Effector memory CD8-positive, alpha-beta T cell (primary cell): ENCODE measurements around the gene HAGHL.
"Not testable (repeated sequence)": the region's sequence is repeated elsewhere in the genome, so short reads cannot be mapped to it uniquely, and the experiment has no call there.

Experiments
- ATAC-seq: fragments of 150-1000 bp; cut with Tn5 transposase; replicated peaks from 2 replicates; pipeline ENCODE4 v1.10.0; 2021; ENCODE audit warnings: mild to moderate bottlenecking, moderate library complexity
- DNase-seq, 3 experiments: peaks; one replicate each; pipeline ENCODE4 v3.0.0; 2021
- H3K27ac Mint-ChIP-seq, 2 donors: one replicate each; pipeline ENCODE4 v1.8.0; 2022; ENCODE audit warnings: mild to moderate bottlenecking in 2 of 2, mixed read lengths in 2 of 2, moderate library complexity in 2 of 2
- H3K27me3 Mint-ChIP-seq, 2 donors: one replicate each; pipeline ENCODE4 v1.8.0; 2022; ENCODE audit warnings: mixed read lengths in 2 of 2
- H3K36me3 Mint-ChIP-seq: one replicate; pipeline ENCODE4 v1.8.0; 2022; ENCODE audit warnings: mild to moderate bottlenecking, moderate library complexity, mixed read lengths; ENCODE audit not compliant: insufficient read depth
- H3K4me1 Mint-ChIP-seq, 2 donors: one replicate each; pipeline ENCODE4 v1.8.0; 2022; ENCODE audit warnings: low read depth in 2 of 2, mixed read lengths in 2 of 2
- H3K4me3 Mint-ChIP-seq, 2 donors: one replicate each; pipeline ENCODE4 v1.8.0; 2022; ENCODE audit warnings: mild to moderate bottlenecking in 2 of 2, mixed read lengths in 2 of 2, moderate library complexity in 2 of 2
- H3K9me3 Mint-ChIP-seq, 2 donors: one replicate each; pipeline ENCODE4 v1.8.0; 2022; ENCODE audit warnings: mixed read lengths in 2 of 2

HAGHL gene

GRCh38 chr16:743794-744500 lies 17.0 kb downstream of the HAGHL start:
- Mint-ChIP-seq H3K36me3 (peaks cover 11% of the 10 kb centered on the region), H3K27ac (no peak overlapping the region), H3K4me1 (peaks cover 0 to 3% of the 10 kb centered on the region in 2 donors), H3K27me3 (no peaks in the 10 kb centered on the region), H3K4me3 (no peak overlapping the region), H3K9me3 (no peaks in the 10 kb centered on the region)
- ATAC-seq = no peak
- DNase-seq = no peak

- no peaks in the 10 kb centered on the region for H3K9me3 Mint-ChIP-seq
- H3K4me1 Mint-ChIP-seq = no peaks in the 10 kb centered on the region
- peaks cover 9% of the 10 kb centered on the region for H3K36me3 Mint-ChIP-seq
Observed at GRCh38 chr16:745739-746138, 18.8 kb downstream of the HAGHL start.

GRCh38 chr16:746637-747036 lies 19.7 kb downstream of the HAGHL start:
- H3K27me3 Mint-ChIP-seq = no peaks in the 10 kb centered on the region
- ATAC-seq = no peak
- H3K4me1 Mint-ChIP-seq = no peaks in the 10 kb centered on the region

More at GRCh38 chr16:745739-746138, 18.8 kb downstream of the HAGHL start:
- no peak for ATAC-seq
- H3K27me3 Mint-ChIP-seq = no peaks in the 10 kb centered on the region
- H3K4me3 Mint-ChIP-seq = no peak overlapping the region
- no peak overlapping the region for H3K27ac Mint-ChIP-seq
- DNase-seq = no peak

GRCh38 chr16:747978-748746 lies 21.3 kb downstream of the HAGHL start:
- H3K9me3 Mint-ChIP-seq = no peaks in the 10 kb centered on the region
- H3K27me3 Mint-ChIP-seq = peaks cover 0 to 12% of the 10 kb centered on the region in 2 donors
- H3K27ac Mint-ChIP-seq = no peak overlapping the region
- H3K36me3 Mint-ChIP-seq = no peaks in the 10 kb centered on the region
- DNase-seq (no peak), ATAC-seq (no peak)
- no peak overlapping the region for H3K4me3 Mint-ChIP-seq
- no peaks in the 10 kb centered on the region for H3K4me1 Mint-ChIP-seq

More at GRCh38 chr16:746637-747036, 19.7 kb downstream of the HAGHL start:
- Mint-ChIP-seq H3K27ac (no peak overlapping the region), H3K4me3 (no peak overlapping the region), H3K36me3 (peaks cover 2% of the 10 kb centered on the region), H3K9me3 (no peaks in the 10 kb centered on the region)
- no peak for DNase-seq

GRCh38 chr16:749010-749409 lies 22.1 kb downstream of the HAGHL start:
- no peak for DNase-seq
- no peak for ATAC-seq
- H3K27me3 Mint-ChIP-seq = peaks cover 0 to 12% of the 10 kb centered on the region in 2 donors
- no peaks in the 10 kb centered on the region for H3K36me3 Mint-ChIP-seq
- no peak overlapping the region for H3K27ac Mint-ChIP-seq
- H3K4me3 Mint-ChIP-seq = no peak overlapping the region
- H3K9me3 Mint-ChIP-seq = no peaks in the 10 kb centered on the region
- no peaks in the 10 kb centered on the region for H3K4me1 Mint-ChIP-seq

- H3K4me3 Mint-ChIP-seq = no peak overlapping the region
Observed at GRCh38 chr16:750485-750884, 23.6 kb downstream of the HAGHL start.

GRCh38 chr16:751152-752006 lies 24.5 kb downstream of the HAGHL start:
- Mint-ChIP-seq H3K9me3 (peaks cover 0 to under 1% of the 10 kb centered on the region in 2 donors), H3K27me3 (peaks cover 0 to 16% of the 10 kb centered on the region in 2 donors), H3K4me3 (no peak overlapping the region), H3K36me3 (no peaks in the 10 kb centered on the region), H3K27ac (no peak overlapping the region), H3K4me1 (no peaks in the 10 kb centered on the region)
- ATAC-seq = no peak
- DNase-seq = no peak

More at GRCh38 chr16:750485-750884, 23.6 kb downstream of the HAGHL start:
- ATAC-seq = no peak
- no peak for DNase-seq
- H3K4me1 Mint-ChIP-seq = no peaks in the 10 kb centered on the region
- no peaks in the 10 kb centered on the region for H3K36me3 Mint-ChIP-seq
- no peaks in the 10 kb centered on the region for H3K9me3 Mint-ChIP-seq
- H3K27me3 Mint-ChIP-seq = peaks cover 0 to 12% of the 10 kb centered on the region in 2 donors
- H3K27ac Mint-ChIP-seq = no peak overlapping the region

GRCh38 chr16:752007-752312 lies 25.1 kb downstream of the HAGHL start:
- Mint-ChIP-seq H3K36me3 (no peaks in the 10 kb centered on the region), H3K27me3 (peaks cover 0 to 22% of the 10 kb centered on the region in 2 donors), H3K4me3 (no peak overlapping the region), H3K9me3 (peaks cover 0 to 2% of the 10 kb centered on the region in 2 donors), H3K27ac (no peak overlapping the region), H3K4me1 (no peaks in the 10 kb centered on the region)
- no peak for ATAC-seq
- DNase-seq = no peak

GRCh38 chr16:754121-754607 lies 27.3 kb downstream of the HAGHL start:
- H3K9me3 Mint-ChIP-seq, ATAC-seq, H3K27ac Mint-ChIP-seq, H3K4me1 Mint-ChIP-seq, H3K4me3 Mint-ChIP-seq, DNase-seq, H3K36me3 Mint-ChIP-seq: not testable (repeated sequence)
- H3K27me3 Mint-ChIP-seq = peaks cover 6 to 31% of the 10 kb centered on the region in 2 donors

- no peaks in the 10 kb centered on the region for H3K36me3 Mint-ChIP-seq
- peaks cover 0 to 2% of the 10 kb centered on the region in 2 donors for H3K9me3 Mint-ChIP-seq
- peaks cover 0 to 3% of the 10 kb centered on the region in 2 donors for H3K4me1 Mint-ChIP-seq
- no peak overlapping the region for H3K4me3 Mint-ChIP-seq
- peak; percentile 37 for ATAC-seq
- DNase-seq = no peak
- peaks cover 6 to 31% of the 10 kb centered on the region in 2 donors for H3K27me3 Mint-ChIP-seq
- H3K27ac Mint-ChIP-seq = no peak overlapping the region
Observed at GRCh38 chr16:754656-755055, 27.8 kb downstream of the HAGHL start.

GRCh38 chr16:756428-756827 lies 29.5 kb downstream of the HAGHL start:
- H3K4me1 Mint-ChIP-seq = peaks cover 0 to 3% of the 10 kb centered on the region in 2 donors
- no peaks in the 10 kb centered on the region for H3K36me3 Mint-ChIP-seq
- no peak overlapping the region for H3K4me3 Mint-ChIP-seq
- H3K9me3 Mint-ChIP-seq = peaks cover 0 to 2% of the 10 kb centered on the region in 2 donors
- no peak for ATAC-seq
- no peak overlapping the region for H3K27ac Mint-ChIP-seq
- DNase-seq = no peak
- peaks cover 6 to 31% of the 10 kb centered on the region in 2 donors for H3K27me3 Mint-ChIP-seq

- Mint-ChIP-seq H3K4me1 (peaks cover 0 to 3% of the 10 kb centered on the region in 2 donors), H3K36me3 (no peaks in the 10 kb centered on the region), H3K27ac (no peak overlapping the region), H3K9me3 (peaks cover 0 to 2% of the 10 kb centered on the region in 2 donors), H3K27me3 (peaks cover 6 to 20% of the 10 kb centered on the region in 2 donors), H3K4me3 (no peak overlapping the region)
- DNase-seq (no peak), ATAC-seq (no peak)
Observed at GRCh38 chr16:759110-759910, 32.4 kb downstream of the HAGHL start.
